HG03565 (cell line): ENCODE data around the gene USP43.
"Not testable (repeated sequence)": the region's sequence is repeated elsewhere in the genome, so short reads cannot be mapped to it uniquely, and the experiment has no call there.

Source experiments
- ATAC-seq: cut with Tn5 transposase; IDR thresholded peaks from one replicate; pipeline ENCODE4 v1.9.1; 2021; ENCODE audit warnings: mild to moderate bottlenecking, moderate library complexity; ENCODE audit not compliant: unreplicated experiment

USP43 gene

GRCh38 chr17:9644910-9645751 is at the start of gene USP43:
Gene USP43, plus strand, starts transcription at chr17:9645517. Its CDS starts 116 bp downstream, at chr17:9645633.
- no peak for ATAC-seq

GRCh38 chr17:9597638-9598037 is 47.7 kb upstream of the USP43 start:
- ATAC-seq = not testable (repeated sequence)

- no peak for ATAC-seq
Observed at GRCh38 chr17:9598661-9599060, 46.7 kb upstream of the USP43 start.

GRCh38 chr17:9604583-9604982 is 40.7 kb upstream of the USP43 start:
- ATAC-seq = not testable (repeated sequence)

GRCh38 chr17:9606453-9606852 is 38.9 kb upstream of the USP43 start:
- no peak for ATAC-seq

GRCh38 chr17:9607058-9607457 is 38.3 kb upstream of the USP43 start:
- ATAC-seq = not testable (repeated sequence)

- ATAC-seq = no peak
Observed at GRCh38 chr17:9611557-9611956, 33.8 kb upstream of the USP43 start.

GRCh38 chr17:9612006-9612405 is 33.3 kb upstream of the USP43 start:
- no peak for ATAC-seq

GRCh38 chr17:9615486-9615885 is 29.8 kb upstream of the USP43 start:
- no peak for ATAC-seq

- ATAC-seq = no peak
Observed at GRCh38 chr17:9622961-9623360, 22.4 kb upstream of the USP43 start.

- ATAC-seq = no peak
Observed at GRCh38 chr17:9628509-9628908, 16.8 kb upstream of the USP43 start.

GRCh38 chr17:9632741-9633140 is 12.6 kb upstream of the USP43 start:
- no peak for ATAC-seq

- ATAC-seq = no peak
Observed at GRCh38 chr17:9635340-9635739, 10.0 kb upstream of the USP43 start.

GRCh38 chr17:9636501-9636900 is 8.8 kb upstream of the USP43 start:
- ATAC-seq = no peak

- ATAC-seq = not testable (repeated sequence)
Observed at GRCh38 chr17:9640388-9640787, 4.9 kb upstream of the USP43 start.

GRCh38 chr17:9643611-9644010 is 1.7 kb upstream of the USP43 start:
- no peak for ATAC-seq

- ATAC-seq = no peak
Observed at GRCh38 chr17:9645851-9646545, 681 bp downstream of the USP43 start.

- ATAC-seq = no peak
Observed at GRCh38 chr17:9646546-9646885, 1.2 kb downstream of the USP43 start.

GRCh38 chr17:9647014-9647413 is 1.7 kb downstream of the USP43 start:
- ATAC-seq = no peak

GRCh38 chr17:9648521-9649110 is 3.3 kb downstream of the USP43 start:
- no peak for ATAC-seq

- no peak for ATAC-seq
Observed at GRCh38 chr17:9658593-9659211, 13.4 kb downstream of the USP43 start.
